COLO668 (cell line): Measurements from ENCODE around the gene PDYN.
"Not testable (repeated sequence)": the region's sequence is repeated elsewhere in the genome, so short reads cannot be mapped to it uniquely, and the experiment has no call there.

ENCODE experiments used
- DNase-seq: peaks from one replicate; lab custom pipeline; 2025; ENCODE audit not compliant: unreplicated experiment; lab: John Stamatoyannopoulos, UW

Gene PDYN

DNA sequence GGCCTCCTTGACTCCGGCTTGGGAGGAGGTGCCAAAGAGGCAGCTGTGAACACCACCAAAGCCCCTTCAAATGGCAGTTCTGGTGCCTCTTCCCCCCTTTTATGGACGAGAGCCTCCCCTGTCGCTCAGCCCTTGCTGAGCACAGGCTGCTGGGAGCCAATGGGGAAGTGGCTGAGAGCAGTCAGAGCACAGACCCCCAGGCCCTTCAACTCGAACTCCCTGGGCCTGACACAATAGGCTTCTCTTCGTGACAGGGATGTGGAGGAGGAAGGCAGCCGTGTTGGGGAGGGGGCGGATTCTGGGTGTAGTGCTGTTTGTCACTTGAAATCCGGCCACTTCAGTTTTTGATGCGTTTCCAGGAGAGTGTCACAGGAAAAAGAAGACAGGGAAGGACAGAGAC, at the start of gene PDYN:
Gene PDYN (minus strand): TSS at position 73 of the 400 bp plus-strand sequence. CDS start 10,974 bp downstream, outside the sequence.
- no peak for DNase-seq

DNA sequence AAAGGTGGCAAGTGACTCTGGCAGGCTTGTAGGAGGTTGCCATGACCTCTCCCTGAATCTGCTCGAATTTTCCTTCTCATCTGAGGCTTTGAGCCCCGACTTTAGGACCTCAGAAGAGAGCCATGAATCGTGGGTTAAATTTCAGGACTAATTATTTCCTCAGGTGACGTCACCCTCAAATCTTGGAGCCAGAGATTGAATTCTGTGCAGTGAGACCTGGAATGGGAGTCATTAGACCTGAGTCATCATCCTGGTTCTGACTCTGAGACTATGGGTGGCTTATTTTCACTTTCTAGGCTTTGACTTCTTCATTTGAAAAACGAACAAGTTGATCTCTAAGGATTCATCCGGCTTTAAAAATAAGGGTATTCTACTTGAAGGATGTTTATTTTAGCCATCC, 48.5 kb upstream of the PDYN start:
- no peak for DNase-seq

DNA sequence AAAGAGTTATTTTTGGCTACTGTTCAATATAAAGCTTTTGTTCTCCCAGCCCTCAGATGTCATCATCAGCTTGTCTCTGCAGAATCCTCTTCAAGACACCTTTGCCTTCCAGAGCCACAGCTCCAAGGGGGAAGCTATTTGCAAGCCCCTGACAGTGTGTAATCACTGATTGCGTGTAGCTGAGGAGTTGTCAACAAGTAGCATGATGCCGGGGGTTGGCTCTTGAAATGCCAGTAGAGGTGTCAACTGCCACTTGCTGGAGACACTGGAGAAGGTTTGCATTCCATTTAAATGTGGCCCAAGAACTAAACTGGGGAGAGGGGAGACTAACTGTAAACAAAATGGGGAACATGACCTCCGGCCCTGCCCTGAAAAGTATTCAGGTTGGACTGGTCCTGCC, 44.3 kb upstream of the PDYN start:
- DNase-seq, result no peak

DNA sequence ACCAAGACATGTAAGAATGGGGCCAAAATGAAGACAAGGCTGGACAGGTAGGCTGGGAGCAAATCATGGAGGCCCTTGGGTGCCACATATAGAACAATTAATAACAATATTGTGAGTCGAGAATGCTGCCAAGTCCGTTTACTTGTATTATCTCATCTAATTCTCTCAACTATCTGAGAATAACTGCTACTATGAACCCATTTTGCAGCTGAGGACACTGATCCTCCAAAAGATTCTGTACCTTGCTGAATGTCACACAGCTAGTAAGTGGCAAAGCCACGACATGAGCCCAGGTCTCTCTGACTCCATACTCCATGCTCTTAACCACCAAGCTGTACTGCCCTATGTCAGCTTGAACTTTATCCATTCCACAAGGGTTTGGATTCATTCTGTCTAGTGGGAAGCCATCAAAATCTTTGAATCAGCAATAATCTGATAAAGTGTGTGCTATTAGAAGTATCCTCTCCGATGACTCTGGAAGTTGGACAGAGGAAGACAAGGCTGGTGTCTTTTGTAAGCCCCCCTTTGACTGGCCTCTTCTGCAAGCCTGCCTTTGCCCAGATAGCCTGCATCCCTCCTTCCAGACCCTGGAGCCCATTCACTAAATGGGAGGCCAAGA, 43.5 kb upstream of the PDYN start:
- DNase-seq, result no peak

DNA sequence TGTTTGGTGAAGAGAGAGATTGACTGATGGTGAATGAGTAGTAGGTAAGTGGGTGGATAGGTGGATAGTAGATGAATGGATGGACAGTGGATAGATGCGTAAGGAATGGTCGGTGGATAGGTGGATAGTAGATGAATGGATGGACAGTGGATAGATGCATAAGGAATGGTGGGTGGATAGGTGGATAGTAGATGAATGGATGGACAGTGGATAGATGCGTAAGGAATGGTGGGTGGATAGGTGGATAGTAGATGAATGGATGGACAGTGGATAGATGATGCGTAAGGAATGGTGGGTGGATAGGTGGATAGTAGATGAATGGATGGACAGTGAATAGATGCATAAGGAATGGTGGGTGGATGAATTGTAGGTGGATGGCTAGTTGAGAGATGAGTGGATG, 42.5 kb upstream of the PDYN start:
- not testable (repeated sequence) for DNase-seq

DNA sequence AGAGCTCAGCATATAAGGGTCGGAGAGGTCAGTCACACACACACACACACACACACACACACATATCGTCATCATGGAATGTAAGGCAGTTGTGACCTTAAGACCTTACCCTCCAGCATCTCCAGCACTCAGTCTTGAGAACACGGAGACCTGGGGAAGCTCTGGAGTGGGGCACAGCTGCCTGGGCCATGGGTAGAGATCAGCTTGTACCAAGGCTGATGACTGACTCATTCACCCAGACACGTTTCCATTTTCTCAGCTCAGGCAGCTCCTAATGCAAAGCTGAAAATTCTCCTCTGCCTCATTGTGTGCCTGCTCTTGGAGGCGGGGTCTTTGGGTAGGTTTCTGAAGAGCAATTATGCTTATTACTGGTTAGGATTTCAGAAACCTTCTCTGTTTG, 38.3 kb upstream of the PDYN start:
- DNase-seq, result no peak

DNA sequence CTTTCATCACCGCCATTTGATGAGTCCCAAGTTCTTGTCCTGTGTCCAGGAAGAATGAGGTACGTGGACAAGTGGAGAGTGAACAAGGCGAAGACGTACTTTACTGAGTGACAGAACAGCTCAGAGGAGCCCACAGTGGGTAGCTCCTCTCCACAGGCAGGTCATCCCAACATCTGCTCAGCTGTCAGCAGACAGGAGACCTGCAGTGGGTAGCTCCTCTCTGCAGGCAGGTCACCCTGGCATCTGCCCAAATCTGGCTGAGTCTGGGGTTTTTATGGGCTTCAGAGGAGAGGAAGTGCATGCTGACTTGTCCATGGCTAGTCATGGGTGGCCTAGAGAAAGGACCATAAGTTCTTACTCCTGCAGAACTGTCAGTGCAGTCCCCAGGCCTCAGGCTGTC, 32.7 kb upstream of the PDYN start:
- DNase-seq, result no peak

DNA sequence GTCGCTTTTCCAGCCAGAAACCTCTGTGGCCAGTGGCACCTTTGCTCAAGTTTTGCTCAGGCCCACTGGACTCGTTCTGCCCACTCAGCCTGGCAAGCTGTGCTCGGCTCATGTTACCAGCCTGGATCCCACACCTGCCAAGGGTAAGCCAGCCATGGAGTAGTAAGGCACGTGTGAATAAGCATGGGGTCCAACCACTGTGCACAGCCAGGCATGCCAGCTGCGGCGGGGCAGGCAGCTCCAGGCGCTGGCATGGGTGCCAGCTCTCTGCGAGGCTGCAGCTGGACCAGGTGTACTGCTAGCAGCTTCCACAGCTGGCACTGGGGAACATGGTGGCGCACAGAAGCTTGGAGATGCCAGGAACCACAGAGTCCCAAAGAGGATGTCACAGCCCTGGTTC, 32.1 kb upstream of the PDYN start:
- DNase-seq, result no peak

DNA sequence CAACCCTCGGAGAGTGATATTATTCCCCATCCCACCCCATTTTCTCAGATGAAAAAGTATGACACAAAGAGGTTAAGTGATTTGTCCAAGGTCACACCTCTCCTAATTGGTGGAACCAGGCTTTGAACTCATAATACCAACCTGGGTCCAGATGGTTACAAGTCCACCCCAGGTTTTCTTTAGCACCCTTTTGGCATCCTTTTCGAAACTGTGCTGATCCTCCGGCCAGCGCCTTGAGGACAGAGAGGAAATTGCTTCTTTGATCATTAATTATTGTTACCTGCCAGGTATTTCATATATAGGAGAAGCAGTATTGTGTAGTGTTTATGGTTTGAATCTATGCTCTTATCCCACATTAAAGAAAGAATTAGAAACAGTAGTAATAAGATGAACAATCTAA, 29.3 kb upstream of the PDYN start:
- no peak for DNase-seq

DNA sequence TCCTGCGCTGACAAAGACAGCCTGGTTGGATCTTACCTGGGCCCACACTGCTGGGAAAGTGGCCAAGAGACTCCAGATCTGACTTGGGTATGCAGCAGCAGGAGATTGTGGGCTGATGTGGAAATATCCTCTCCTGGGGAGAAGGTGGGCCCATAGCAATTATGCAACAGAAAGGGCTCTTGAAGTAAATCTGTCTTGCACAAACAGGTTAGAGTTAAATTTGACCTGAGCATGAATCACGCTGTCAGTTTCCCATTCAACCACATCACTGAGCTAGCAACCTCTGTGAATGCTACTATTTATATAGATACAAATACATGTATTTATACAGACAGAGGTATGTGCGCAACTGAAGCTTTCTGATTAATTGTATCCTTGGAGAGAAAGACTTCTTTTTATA, 28.3 kb upstream of the PDYN start:
- no peak for DNase-seq

DNA sequence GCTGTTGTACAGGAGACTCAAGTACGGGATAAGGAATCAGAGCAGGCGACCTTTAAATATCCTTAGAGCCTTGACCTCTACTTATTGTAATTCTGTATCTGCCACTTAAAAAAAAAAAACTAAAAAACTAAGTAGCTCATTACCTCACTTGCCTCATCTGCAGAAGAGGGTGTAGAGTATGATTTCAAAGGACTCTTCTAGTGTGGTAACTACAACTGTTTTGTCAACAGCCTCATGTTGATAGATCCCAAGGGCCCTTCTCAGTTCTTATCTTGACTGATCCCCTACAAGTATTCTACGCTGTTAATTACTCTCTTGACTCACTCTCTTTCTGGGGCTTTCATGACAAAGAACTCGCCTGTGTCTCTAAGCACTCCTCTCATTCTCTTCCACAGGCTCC, 16.7 kb upstream of the PDYN start:
- no peak for DNase-seq

DNA sequence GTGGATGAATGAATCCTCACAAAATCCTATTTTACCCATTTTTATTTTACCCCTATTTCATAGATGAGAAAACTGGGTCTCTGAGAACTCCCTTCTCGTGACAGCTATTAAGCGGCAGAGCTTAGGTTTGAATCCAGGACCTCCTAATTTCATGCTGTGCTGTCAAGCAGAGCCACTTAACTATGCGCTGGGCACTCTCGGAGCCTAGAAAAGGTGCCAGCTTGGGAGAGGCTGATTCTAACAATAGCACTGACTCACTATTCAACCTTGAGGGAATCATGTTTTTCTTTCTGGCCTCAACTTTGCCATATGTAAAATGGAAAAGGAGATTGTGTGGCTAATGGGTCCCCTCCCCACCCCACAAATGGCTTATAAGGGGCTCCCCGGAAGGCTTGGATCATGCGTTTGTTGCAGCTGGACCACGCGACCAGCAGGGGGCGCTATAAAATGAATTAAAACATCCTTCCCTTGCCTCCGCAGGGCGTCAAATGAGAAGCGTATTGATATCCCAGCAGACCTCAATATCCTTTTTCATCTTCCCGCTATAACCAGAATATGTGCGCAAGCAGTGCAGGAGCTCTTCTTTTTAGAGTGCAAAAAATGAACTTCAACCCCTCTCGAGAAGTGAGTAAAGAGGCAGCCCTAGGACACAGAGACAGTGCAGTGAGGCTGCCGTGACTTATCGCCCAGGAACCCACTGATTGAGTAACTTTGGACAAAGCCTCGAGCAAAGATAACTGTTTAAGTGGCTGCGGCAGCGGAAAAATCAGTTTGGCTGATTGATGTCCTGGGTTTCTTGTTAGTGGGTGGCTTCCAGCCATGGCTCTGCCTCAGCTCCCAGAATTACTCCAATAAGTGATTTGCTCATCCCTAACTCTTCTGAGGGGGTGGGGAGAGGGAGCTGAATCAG, 12.8 kb upstream of the PDYN start:
- peak; percentile 41 for DNase-seq

DNA sequence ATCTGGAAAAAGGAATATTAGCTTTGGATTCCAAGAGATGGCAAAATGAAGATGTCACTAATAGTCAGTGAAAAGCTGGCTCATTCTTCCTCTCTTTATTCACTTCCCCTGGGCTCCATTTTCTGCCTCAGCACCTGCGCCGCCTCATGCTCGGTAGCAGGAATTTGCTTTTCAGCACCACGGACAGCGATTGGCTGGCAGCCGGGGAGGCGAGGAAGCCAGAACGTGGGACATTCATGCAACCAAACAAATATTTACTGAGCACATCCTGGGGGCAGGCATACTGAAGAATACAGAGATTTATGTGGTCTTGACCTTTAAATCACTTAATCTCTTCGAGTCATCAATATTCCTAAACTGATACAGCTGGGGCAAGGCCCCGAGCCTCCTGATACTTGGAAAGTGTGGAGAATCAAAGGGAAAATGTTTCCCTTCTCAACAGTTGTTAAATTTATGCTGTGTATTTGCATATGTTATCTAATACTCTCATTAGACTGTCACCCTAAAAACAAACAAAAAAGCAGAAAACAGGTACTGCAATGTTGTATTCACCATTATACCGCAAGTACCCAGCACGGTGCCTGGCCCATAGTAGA, 12.1 kb upstream of the PDYN start:
- no peak for DNase-seq

DNA sequence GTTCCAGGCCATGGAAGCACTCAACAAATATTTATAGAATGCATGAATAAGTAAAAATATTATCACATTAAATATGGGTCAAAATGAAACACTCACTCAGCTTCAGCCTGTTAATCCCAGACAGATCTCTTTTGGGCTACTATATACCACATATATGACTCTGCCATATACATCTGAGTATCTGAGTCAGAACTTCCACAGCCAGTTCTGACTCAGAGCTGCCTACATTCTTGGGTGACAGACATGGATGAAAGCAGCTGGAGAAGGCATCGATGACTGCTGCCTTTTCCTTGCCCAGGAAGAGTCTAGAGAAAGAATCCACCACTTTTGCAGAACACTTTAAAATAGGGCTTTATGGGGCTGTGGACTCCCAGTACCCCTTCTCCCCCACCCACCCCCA, 11.5 kb upstream of the PDYN start:
- no peak for DNase-seq

DNA sequence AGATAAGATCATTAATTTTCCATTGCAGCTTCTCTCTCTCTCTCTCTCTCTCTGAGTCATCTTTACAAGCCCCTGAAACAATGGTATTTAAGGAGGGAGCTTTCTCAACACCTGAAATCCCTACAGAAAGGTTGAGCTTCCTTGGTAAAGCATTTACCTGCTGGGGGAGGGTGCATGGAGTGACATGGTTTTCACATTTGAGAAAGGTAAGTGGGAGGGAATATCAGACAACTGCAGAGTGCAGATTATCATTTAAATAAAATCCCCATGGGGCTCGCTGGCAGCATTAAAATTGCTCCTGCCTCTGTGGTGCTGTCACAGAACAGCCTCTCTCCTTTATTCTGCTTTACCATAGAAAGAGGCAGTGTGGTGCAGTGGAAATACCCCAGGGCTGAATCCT, 10.3 kb upstream of the PDYN start:
- no peak for DNase-seq

DNA sequence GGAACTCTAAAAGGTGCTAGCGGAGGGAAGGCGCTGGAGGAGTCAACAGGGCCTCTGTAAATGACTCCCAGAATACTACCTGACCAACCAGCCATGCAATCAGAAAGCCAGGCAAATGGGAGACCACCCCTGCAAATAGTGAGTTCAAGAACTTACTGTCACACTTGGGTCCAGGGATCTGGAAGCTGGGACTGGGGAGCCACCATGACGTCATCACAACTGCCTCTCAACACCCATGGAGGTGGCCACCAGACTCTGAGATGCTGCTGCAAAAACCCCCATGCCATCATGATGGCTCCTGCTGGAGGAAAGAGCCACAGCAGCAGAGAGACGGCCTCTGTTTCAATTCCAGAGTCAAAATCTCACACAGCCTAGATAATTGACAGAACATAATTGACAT, 8.5 kb upstream of the PDYN start:
- no peak for DNase-seq

DNA sequence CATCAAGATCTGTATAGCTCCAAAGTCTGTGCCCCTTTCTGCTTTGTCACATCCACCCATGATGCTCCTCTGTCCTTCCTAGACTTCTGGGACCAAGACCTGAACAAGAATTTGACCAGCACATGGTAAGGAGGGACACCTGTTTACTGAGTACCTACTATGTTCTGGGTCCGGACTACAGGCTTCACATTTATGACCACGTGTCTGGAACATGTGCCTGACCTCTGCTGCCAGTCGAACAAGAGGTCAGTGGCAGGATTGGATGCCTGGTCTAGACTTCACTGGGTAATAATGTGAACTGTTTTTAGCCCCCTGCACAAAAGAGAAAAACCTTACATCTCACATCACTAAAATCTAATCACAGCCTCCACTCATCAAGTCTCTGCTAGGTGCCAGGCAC, 7.3 kb upstream of the PDYN start:
- DNase-seq, result no peak

DNA sequence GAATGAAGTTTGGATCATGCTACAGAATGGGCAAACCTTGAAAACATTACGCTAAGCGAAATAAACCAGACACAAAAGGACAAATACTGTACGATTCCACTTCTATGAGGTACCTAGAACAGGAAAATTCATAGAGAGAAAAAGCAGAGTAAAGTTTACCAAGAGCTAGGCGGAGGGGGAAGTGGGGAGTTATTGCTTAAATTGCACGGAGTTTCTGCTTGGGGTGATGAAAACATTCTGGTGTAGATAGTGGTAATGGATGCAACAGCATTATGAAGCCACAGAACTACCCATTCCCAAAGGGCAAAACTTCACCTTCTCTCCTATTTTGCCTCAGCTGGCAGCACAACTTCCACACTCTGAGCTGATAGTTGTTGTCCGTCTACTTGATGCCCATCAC, 6.4 kb upstream of the PDYN start:
- no peak for DNase-seq

DNA sequence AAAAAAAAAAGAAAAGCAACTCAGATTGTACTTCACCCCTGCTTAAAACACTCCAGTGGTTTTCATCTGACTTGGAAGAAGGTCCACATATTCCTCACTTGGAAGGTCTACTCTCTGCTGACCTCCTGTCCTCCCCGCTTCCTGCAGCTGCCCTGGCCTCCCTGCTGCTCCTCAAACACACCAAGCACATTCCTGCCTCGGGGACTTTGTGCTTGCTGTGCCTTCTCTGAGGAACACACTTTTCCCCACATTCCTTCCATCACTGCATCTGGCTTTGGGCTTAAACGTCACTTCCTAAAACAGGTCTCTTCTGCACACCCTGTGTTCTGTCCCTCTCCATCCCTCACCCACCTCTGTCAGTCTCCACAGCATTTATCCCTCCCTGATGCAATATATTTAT, 4.9 kb upstream of the PDYN start:
- no peak for DNase-seq

DNA sequence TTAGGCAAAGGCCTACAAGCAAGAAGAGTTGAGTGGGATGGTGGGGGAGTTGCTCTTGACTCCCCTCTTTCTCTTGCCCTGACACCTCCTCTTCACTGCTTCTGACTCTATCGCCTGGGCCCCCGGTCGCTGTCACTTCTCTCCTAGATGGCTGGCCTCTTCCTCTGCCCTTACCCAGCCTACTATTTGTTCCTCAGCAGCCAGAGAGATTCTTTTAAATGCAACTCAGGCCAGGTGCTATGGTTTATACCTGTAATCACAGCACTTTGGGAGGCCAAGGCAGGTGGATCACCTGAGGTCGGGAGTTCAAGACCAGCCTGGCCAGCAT, 4.3 kb upstream of the PDYN start:
- no peak for DNase-seq

DNA sequence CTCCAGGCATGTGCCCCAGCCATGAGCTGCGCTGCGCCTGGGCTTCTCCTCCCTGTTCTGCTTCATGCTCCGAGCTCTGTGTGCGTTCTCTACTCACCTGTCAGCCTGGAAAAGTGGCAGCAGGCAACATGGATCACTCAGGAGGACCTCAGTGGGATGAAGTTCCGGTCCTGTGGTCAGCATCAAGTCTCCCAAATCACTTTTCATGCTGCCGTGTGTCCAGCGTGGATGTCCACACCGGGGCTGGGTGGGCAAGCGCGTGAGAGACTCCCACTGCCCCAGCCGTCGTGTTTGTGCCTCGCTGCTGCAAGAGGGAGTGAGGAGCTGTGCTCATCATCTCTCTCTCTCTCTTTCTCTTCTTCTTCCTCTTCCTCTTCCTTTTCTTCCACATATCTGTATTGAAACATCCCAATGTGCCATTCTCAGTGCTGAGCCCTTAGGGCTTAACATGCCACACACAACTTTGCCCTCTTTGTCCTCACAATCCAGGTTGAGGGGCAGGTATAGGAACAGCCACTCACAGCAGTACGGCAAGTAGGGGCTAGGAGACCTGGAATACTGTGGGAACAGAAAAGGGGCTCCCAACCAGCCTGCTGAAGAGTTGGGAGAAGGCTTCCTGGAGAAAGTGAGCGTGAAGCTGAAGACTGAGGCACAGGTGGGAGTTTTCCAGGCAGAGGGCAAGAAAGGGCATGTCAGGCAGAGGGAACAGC, 3.8 kb upstream of the PDYN start:
- no peak for DNase-seq
